GM21528 (cell line): Measurements from ENCODE around the gene SHMT2.

Experiments used
- ATAC-seq: cut with Tn5 transposase; IDR thresholded peaks from one replicate; pipeline ENCODE4 v1.9.1; 2021; ENCODE audit warnings: mild to moderate bottlenecking, moderate library complexity; ENCODE audit not compliant: unreplicated experiment, low FRiP score

The SHMT2 gene

DNA sequence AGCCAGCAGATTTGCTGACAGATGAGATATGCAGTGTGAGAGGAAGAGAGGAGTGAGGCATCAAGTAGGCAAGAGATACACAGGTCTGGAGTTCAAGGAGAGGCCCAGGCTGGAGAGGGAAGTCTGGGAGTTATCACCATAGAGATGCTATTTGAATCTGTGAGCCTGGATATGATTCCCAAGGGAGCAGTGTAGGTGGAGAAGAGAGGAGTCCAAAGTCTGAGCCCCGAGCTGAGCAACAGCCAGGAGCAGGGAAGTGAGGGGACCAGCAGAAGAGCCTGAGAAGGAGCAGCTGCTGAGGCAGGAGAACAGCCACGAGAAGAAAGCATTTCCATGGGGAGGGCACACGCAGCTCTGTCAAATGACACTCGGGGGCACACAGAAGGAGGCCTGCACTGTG lies 33.1 kb upstream of the SHMT2 start:
- no peak for ATAC-seq

DNA sequence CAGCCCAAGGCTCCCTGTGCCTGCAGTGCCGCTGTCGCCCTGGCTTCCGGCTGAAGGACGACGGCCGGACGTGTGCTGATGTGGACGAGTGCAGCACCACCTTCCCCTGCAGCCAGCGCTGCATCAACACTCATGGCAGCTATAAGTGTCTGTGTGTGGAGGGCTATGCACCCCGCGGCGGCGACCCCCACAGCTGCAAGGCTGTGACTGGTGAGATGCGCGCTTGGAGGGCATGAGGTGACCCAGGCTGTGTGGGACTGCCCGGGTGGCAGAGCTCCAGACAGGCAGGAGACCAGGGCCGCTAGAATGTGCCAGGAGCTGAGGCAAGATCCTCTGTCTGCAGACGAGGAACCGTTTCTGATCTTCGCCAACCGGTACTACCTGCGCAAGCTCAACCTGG lies 32.6 kb upstream of the SHMT2 start:
- no peak for ATAC-seq

DNA sequence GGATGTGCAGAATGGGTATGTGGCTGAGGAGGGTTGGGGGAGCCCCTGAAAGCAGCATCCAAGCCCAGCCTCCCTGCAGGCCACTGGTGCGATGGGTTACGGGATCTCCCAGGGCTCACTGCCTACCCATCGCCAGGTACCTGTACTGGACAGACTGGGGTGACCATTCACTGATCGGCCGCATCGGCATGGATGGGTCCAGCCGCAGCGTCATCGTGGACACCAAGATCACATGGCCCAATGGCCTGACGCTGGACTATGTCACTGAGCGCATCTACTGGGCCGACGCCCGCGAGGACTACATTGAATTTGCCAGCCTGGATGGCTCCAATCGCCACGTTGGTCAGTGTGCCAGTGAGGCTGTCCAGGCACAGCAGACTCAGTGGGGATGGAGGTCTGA lies 31.2 kb upstream of the SHMT2 start:
- ATAC-seq = no peak

- no peak for ATAC-seq
These were observed 30.3 kb upstream of the SHMT2 start for GRCh38 chr12:57199191-57199590.

DNA sequence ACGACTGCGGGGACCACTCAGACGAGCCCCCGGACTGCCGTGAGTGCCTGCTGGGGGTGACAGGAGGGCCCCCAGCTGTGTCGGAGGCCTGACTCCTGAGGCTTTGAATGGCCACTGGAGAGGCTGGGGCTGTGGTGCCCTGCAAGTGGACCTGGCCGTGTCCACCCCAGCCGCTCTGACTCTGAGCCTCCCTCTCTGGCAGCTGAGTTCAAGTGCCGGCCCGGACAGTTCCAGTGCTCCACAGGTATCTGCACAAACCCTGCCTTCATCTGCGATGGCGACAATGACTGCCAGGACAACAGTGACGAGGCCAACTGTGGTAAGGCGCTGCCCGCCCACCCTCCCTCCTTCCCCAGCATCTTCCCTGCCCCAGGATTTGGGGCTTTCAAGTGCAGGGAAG lies 29.0 kb upstream of the SHMT2 start:
- ATAC-seq = no peak

DNA sequence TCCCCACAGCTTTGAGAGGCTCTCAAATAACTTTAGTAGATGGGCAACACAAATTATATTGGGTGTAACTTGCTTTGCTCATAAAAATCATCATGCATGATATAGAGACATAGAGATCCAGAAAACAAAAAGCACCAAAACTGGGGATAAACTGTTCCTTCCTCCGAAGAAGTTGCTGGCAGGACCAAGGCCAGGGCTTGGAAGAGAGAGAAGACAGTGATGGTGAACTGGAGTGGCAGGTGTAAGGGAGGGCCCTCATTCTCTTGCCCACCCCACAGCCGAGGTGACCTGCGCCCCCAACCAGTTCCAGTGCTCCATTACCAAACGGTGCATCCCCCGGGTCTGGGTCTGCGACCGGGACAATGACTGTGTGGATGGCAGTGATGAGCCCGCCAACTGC lies 28.3 kb upstream of the SHMT2 start:
- no peak for ATAC-seq

GRCh38 chr12:57201631-57202030 lies 27.9 kb upstream of the SHMT2 start:
- no peak for ATAC-seq

DNA sequence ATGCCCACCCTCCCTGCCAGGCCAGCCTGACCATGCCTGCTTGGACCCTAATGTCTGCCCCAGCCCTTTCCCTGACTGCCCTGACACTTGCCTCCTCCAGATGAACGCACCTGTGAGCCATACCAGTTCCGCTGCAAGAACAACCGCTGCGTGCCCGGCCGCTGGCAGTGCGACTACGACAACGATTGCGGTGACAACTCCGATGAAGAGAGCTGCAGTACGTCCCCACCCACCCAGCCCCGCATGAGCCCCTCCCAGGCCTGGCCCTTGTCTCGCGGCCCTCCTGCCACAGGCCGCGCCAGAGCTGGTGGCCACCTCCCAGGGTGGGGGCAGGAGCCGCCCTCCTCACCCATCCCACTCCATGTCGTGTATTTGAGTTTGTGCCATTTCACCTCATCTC lies 27.2 kb upstream of the SHMT2 start:
- no peak for ATAC-seq

DNA sequence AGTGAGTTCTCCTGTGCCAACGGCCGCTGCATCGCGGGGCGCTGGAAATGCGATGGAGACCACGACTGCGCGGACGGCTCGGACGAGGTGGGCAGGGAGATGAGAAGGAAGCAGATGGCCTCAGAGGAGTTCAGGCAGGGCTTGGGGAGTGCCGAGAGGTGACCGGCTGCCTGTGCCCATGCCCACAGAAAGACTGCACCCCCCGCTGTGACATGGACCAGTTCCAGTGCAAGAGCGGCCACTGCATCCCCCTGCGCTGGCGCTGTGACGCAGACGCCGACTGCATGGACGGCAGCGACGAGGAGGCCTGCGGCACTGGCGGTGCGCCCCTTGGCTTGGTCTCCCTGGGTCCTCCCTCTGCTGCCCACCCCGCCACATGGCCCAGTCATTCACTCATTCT lies 26.3 kb upstream of the SHMT2 start:
- no peak for ATAC-seq

- no peak for ATAC-seq
These were observed 25.7 kb upstream of the SHMT2 start for GRCh38 chr12:57203791-57204190.

DNA sequence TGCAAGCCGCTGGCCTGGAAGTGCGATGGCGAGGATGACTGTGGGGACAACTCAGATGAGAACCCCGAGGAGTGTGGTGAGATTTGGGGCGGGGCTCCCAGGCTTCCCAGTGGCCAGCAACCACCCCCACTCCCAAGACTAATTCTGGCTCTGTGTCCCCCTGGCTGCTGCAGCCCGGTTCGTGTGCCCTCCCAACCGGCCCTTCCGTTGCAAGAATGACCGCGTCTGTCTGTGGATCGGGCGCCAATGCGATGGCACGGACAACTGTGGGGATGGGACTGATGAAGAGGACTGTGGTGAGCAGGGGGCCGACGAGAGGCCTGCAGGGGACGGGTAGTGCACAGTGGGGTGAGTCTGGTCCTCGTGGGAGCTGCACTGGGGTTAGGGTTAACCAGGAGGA lies 25.1 kb upstream of the SHMT2 start:
- no peak for ATAC-seq

- no peak for ATAC-seq
These were observed 24.3 kb upstream of the SHMT2 start for GRCh38 chr12:57205186-57205585.

DNA sequence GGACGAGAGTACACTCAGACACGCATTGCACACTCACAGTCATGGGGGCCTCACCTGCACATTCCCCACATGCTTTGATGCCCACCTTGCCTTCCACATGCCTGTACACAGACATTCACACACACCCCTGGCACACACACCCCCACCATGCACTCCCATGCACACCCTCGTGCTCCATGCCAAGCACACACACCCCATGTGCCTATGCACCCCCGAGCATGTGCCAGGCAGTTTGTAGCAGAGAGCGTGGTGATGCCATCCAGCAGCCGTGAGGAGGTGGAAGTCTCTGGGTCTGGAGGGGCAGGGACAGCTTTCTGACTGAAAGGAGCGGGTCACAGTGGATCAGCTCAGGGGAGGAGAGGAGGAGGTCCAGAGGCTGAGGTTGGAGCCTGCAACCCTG lies 23.6 kb upstream of the SHMT2 start:
- ATAC-seq = no peak

- ATAC-seq = no peak
These were observed 21.5 kb upstream of the SHMT2 start for GRCh38 chr12:57207731-57208630.

GRCh38 chr12:57208631-57209282 lies 20.8 kb upstream of the SHMT2 start:
- no peak for ATAC-seq

DNA sequence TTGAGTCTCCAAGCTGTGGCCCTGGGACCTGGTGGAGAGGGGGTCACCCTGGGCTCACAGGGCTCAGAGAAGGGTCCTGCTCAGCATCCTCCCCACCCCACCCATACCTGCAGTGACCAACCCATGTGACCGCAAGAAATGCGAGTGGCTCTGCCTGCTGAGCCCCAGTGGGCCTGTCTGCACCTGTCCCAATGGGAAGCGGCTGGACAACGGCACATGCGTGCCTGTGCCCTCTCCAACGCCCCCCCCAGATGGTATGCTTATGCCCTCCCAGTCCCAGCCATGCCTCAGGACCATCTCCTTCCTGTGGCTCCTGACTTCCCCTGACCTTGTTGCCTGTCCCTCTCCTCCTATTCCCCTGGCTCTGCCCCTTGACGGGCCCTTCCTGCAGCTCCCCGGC lies 19.6 kb upstream of the SHMT2 start:
- ATAC-seq = no peak

GRCh38 chr12:57210461-57210860 lies 19.1 kb upstream of the SHMT2 start:
- no peak for ATAC-seq

- no peak for ATAC-seq
These were observed 18.4 kb upstream of the SHMT2 start for GRCh38 chr12:57210926-57211692.

- ATAC-seq = no peak
These were observed 17.5 kb upstream of the SHMT2 start for GRCh38 chr12:57211791-57212700.

DNA sequence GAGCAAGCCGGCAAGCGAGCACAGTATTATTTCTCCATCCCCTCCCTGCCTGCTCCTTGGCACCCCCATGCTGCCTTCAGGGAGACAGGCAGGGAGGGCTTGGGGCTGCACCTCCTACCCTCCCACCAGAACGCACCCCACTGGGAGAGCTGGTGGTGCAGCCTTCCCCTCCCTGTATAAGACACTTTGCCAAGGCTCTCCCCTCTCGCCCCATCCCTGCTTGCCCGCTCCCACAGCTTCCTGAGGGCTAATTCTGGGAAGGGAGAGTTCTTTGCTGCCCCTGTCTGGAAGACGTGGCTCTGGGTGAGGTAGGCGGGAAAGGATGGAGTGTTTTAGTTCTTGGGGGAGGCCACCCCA lies 16.8 kb upstream of the SHMT2 start:
- ATAC-seq = no peak
